GM19238 (cell line): Measurements from ENCODE around the gene LRRTM1.

Source experiments
- DNase-seq: peaks from one replicate; pipeline ENCODE4 v3.0.0; 2011; ENCODE audit warnings: low spot score; ENCODE audit not compliant: insufficient read length

LRRTM1 gene

GRCh38 chr2:80303909-80304837 is at the start of gene LRRTM1:
Gene LRRTM1, minus strand, starts transcription at chr2:80304752. Its CDS starts 933 bp downstream, at chr2:80303819.
- DNase-seq, result no peak

GRCh38 chr2:80351231-80351630 is 46.7 kb upstream of the LRRTM1 start:
- no peak for DNase-seq

GRCh38 chr2:80348953-80349352 is 44.4 kb upstream of the LRRTM1 start:
- no peak for DNase-seq

- no peak for DNase-seq
These were observed 43.5 kb upstream of the LRRTM1 start for GRCh38 chr2:80348078-80348477.

GRCh38 chr2:80340022-80340421 is 35.5 kb upstream of the LRRTM1 start:
- DNase-seq, result no peak

GRCh38 chr2:80338794-80339193 is 34.2 kb upstream of the LRRTM1 start:
- no peak for DNase-seq

- no peak for DNase-seq
These were observed 30.9 kb upstream of the LRRTM1 start for GRCh38 chr2:80335411-80335810.

- DNase-seq, result no peak
These were observed 29.3 kb upstream of the LRRTM1 start for GRCh38 chr2:80333886-80334285.

- no peak for DNase-seq
These were observed 26.2 kb upstream of the LRRTM1 start for GRCh38 chr2:80330527-80331450.

- DNase-seq, result no peak
These were observed 24.9 kb upstream of the LRRTM1 start for GRCh38 chr2:80329491-80329890.

- no peak for DNase-seq
These were observed 23.6 kb upstream of the LRRTM1 start for GRCh38 chr2:80328159-80328571.

GRCh38 chr2:80326861-80327260 is 22.3 kb upstream of the LRRTM1 start:
- DNase-seq, result no peak

GRCh38 chr2:80326214-80326613 is 21.7 kb upstream of the LRRTM1 start:
- no peak for DNase-seq

GRCh38 chr2:80324525-80324924 is 20.0 kb upstream of the LRRTM1 start:
- no peak for DNase-seq

GRCh38 chr2:80323610-80324009 is 19.1 kb upstream of the LRRTM1 start:
- no peak for DNase-seq

- DNase-seq, result no peak
These were observed 18.4 kb upstream of the LRRTM1 start for GRCh38 chr2:80322958-80323357.

- no peak for DNase-seq
These were observed 17.9 kb upstream of the LRRTM1 start for GRCh38 chr2:80322311-80322920.

GRCh38 chr2:80312282-80312839 is 7.8 kb upstream of the LRRTM1 start:
- no peak for DNase-seq

- DNase-seq, result no peak
These were observed 6.8 kb upstream of the LRRTM1 start for GRCh38 chr2:80311304-80311703.

GRCh38 chr2:80303006-80303908 is 1.3 kb downstream of the LRRTM1 start:
- DNase-seq, result no peak
